Measurements from ENCODE around the gene RASA2. TPM values are rescaled to one million over a fixed set of nuclear protein-coding genes. Genes with fewer than 3 reads are reported as not detected.

Gene RASA2
- polyA plus RNA-seq, 1 of the 3 experiments (the other 2 are of a cell fraction): 2.4 TPM

DNA sequence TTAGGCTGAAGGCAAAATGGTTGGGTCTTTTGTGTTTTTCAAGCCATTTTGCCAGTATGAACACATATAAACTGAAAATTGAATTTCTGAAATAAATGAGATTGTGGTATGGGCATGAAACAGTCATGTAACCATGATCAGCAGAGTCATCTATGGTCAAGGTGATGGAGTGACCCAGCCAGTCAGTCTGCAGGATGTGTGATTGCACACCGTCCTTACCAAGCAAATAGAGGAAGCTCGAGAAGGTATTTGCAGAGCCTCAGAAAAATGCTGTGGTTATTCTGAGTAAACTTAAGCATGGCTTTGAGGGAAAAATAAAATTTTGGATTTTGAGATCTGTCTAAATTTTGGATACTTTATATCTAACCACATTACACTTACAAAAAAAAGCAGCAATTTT, 155.4 kb downstream of the RASA2 start:
- no peaks in the 10 kb centered on the region for H3K4me1 ChIP-seq (ENCODE audit: control insufficient read depth in 1 of 2, insufficient read depth in 2 of 2, low read depth in 1 of 2, low read length in 1 of 2)
- no peaks in the 10 kb centered on the region for H3K36me3 ChIP-seq (replicated peaks in 1 of 2; ENCODE audit: control insufficient read depth in 1 of 2, insufficient read depth in 2 of 2, low read length in 1 of 2)
- no peaks in the 10 kb centered on the region for H3K27me3 ChIP-seq (ENCODE audit: insufficient read depth)
- H3K4me2 ChIP-seq: no peak overlapping the region
- TF ChIP-seq ELF1 (IDR thresholded peaks at IDR 0.05) (no peak), CHD2 (IDR thresholded peaks at IDR 0.05; ENCODE audit: low read length, partially characterized antibody) (no peak), SIN3A (IDR thresholded peaks at IDR 0.05; ENCODE audit: borderline replicate concordance, low read depth, low read length) (no peak), USF2 (IDR thresholded peaks at IDR 0.05; ENCODE audit: borderline replicate concordance, low read depth, low read length) (no peak), USF1 (IDR thresholded peaks at IDR 0.05; ENCODE audit: borderline replicate concordance, low read depth) (no peak), SMC3 (IDR thresholded peaks at IDR 0.05; ENCODE audit: low read depth, low read length) (no peak), RFX5 (IDR thresholded peaks at IDR 0.05; ENCODE audit: low read length) (no peak), RXRA (IDR thresholded peaks at IDR 0.05; ENCODE audit: borderline replicate concordance, low read depth) (no peak), RCOR1 (IDR thresholded peaks at IDR 0.05; ENCODE audit: low read length) (no peak), MEF2A (IDR thresholded peaks at IDR 0.05; ENCODE audit: borderline replicate concordance, low read depth) (no peak), NFIC (IDR thresholded peaks at IDR 0.05; ENCODE audit: borderline replicate concordance) (no peak), ZBTB33 (IDR thresholded peaks at IDR 0.05; ENCODE audit: borderline replicate concordance, low read depth) (no peak), FOXJ3 (CRISPR knock-in tag; IDR thresholded peaks at IDR 0.05) (no peak)
- TF ChIP-seq, protein P1, sequence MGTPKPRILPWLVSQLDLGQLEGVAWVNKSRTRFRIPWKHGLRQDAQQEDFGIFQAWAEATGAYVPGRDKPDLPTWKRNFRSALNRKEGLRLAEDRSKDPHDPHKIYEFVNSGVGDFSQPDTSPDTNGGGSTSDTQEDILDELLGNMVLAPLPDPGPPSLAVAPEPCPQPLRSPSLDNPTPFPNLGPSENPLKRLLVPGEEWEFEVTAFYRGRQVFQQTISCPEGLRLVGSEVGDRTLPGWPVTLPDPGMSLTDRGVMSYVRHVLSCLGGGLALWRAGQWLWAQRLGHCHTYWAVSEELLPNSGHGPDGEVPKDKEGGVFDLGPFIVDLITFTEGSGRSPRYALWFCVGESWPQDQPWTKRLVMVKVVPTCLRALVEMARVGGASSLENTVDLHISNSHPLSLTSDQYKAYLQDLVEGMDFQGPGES (IDR thresholded peaks at IDR 0.05; ENCODE audit: low read depth, low read length): no peak
- TF ChIP-seq, protein P2, sequence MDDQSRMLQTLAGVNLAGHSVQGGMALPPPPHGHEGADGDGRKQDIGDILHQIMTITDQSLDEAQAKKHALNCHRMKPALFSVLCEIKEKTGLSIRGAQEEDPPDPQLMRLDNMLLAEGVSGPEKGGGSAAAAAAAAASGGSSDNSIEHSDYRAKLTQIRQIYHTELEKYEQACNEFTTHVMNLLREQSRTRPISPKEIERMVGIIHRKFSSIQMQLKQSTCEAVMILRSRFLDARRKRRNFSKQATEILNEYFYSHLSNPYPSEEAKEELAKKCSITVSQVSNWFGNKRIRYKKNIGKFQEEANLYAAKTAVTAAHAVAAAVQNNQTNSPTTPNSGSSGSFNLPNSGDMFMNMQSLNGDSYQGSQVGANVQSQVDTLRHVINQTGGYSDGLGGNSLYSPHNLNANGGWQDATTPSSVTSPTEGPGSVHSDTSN (IDR thresholded peaks at IDR 0.05): no peak
- ChIA-PET POLR2A (no interaction called here), CTCF (no interaction called here)
- no peak overlapping the region for H3K27ac ChIP-seq (ENCODE audit: low read depth in 2 of 2, low read length in 1 of 2)
- H3K79me2 ChIP-seq (ENCODE audit: insufficient read depth): no peaks in the 10 kb centered on the region
- no peak overlapping the region for H3K9ac ChIP-seq
- no peak for DNase-seq
- no peak overlapping the region for H2AFZ ChIP-seq (ENCODE audit: low read depth)
- H3K9me3 ChIP-seq: no peaks in the 10 kb centered on the region
- H3F3A ChIP-seq (replicated peaks; ENCODE audit: insufficient read depth): no peaks in the 10 kb centered on the region
- WGBS (ENCODE audit: low lambda C conversion rate): 52% methylated on average over 2 of the region's 2 CpGs
- no peaks in the 10 kb centered on the region for H3K9me2 ChIP-seq
- H4K20me1 ChIP-seq (ENCODE audit: insufficient read depth): no peaks in the 10 kb centered on the region
- no peak overlapping the region for H3K4me3 ChIP-seq (ENCODE audit: low read depth in 2 of 2, low read length in 1 of 2)
